ENCODE measurements around the gene PPIL1. TPM values are rescaled to one million over a fixed set of nuclear protein-coding genes. Genes with fewer than 3 reads are reported as not detected.

The PPIL1 gene
- total and polyA plus RNA-seq, 2 of the 8 experiments (the other 6 are each of a cell fraction or from before 2014, with no cell fraction given) = 83.7 to 86.5 TPM

GRCh38 chr6:36871686-36872085 is 2.9 kb downstream of the PPIL1 start (continued):
- TF ChIP-seq TEAD4 (IDR thresholded peaks at IDR 0.05; ENCODE audit: low read depth, low read length) = no peak
